IPS-18a (cell line): Measurements from ENCODE around the gene LILRA2.
"Not testable (repeated sequence)": the region's sequence is repeated elsewhere in the genome, so short reads cannot be mapped to it uniquely, and the experiment has no call there.

ENCODE experiments used
- H3K27ac ChIP-seq: one replicate; pipeline ENCODE4 v1.5.1; 2013; ENCODE audit warnings: low read length
- H3K27me3 ChIP-seq: one replicate; pipeline ENCODE4 v1.6.1; 2013; ENCODE audit warnings: mild to moderate bottlenecking, low read length; ENCODE audit not compliant: control insufficient read depth, insufficient read depth
- H3K36me3 ChIP-seq: one replicate; pipeline ENCODE4 v1.6.1; 2013; ENCODE audit warnings: low read depth, low read length; ENCODE audit not compliant: control insufficient read depth
- H3K4me1 ChIP-seq: one replicate; pipeline ENCODE4 v1.6.1; 2013; ENCODE audit warnings: low read depth, low read length; ENCODE audit not compliant: control insufficient read depth
- H3K4me3 ChIP-seq: one replicate; pipeline ENCODE4 v1.5.1; 2013; ENCODE audit warnings: low read length
- H3K9ac ChIP-seq: one replicate; pipeline ENCODE4 v1.6.1; 2013; ENCODE audit warnings: mild to moderate bottlenecking, low read length, moderate library complexity
- H3K9me3 ChIP-seq: one replicate; pipeline ENCODE4 v1.6.1; 2013; ENCODE audit warnings: low read depth, low read length; ENCODE audit not compliant: control insufficient read depth

Gene LILRA2

DNA sequence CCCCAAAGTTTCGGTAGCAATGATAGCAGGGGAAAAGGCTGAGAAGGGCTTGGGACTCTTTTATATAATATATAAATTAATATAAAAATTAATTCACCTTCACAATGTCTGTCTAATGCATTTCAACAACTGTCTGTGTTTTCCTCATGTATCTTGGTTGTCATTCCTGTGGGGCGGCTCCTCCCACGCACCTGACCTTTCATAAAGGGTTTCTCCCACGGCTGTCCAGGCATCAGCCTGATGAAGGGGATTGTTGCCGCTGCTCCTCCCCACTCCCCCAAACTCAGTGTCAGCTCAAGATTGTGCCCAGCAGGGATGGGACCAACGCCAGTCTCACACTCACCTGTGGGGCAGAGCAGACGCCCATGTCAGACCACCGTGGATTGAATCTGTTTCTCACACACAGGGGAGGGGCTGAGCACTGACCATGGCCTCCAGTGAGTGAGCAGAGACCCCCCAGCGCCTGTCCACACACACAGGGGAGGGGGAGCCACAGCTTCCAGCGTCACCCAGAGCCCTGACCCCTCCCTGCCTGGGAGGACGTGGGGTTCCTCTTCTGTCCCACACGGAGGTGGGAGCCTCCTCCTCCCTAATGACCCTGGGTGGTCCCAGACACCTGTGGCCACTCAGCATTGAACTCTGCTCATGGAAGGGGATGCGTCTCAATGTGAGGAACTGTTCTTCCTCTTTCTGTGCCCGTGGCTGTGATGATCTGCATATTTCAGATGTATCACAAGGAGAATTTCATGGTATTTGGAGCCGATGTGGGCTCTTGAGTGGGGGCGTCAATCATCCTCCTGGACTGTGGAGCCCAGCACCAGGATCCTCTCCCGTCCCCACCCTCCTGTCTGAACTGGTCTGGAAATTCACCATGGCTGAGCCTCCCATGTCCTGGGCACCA lies 1.6 kb upstream of the LILRA2 start:
- H3K27ac ChIP-seq, H3K4me3 ChIP-seq, H3K27me3 ChIP-seq, H3K9ac ChIP-seq, H3K4me1 ChIP-seq, H3K36me3 ChIP-seq: not testable (repeated sequence)
- peaks cover 44% of the 10 kb centered on the region for H3K9me3 ChIP-seq

DNA sequence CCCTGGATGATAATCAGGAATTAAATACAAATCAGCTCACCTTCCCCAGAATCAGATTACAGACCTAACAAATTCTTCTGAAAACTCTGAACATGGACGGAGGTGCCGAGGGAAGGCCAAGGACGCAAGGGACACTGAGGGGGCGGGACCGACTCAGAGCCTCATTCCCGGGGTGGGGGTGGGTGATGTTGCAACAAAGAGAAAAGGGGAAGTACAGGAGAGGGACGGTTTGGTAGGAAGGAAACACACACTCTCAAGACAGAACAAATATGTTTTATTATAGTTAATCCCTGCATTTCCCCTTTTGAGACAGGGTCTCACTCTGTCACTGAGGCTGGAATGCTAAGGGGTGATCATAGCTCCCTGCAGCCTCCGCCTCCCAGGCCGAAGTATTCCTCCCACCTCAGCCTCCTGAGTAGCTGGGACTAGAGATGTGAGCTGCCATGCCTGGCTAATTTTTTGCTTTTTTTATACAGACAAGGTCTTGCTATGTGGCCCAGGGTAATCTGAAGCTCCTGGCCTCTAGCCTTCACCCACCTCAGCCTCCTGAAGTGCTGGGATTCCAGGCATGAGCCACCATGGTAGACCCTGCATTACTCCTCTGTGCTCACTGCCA lies 786 bp upstream of the LILRA2 start:
- Histone ChIP-seq H3K27ac (no peak overlapping the region), H3K9ac (no peak overlapping the region), H3K4me3 (no peak overlapping the region), H3K27me3 (no peaks in the 10 kb centered on the region), H3K4me1 (no peaks in the 10 kb centered on the region), H3K9me3 (peaks cover 38% of the 10 kb centered on the region), H3K36me3 (no peaks in the 10 kb centered on the region)

DNA sequence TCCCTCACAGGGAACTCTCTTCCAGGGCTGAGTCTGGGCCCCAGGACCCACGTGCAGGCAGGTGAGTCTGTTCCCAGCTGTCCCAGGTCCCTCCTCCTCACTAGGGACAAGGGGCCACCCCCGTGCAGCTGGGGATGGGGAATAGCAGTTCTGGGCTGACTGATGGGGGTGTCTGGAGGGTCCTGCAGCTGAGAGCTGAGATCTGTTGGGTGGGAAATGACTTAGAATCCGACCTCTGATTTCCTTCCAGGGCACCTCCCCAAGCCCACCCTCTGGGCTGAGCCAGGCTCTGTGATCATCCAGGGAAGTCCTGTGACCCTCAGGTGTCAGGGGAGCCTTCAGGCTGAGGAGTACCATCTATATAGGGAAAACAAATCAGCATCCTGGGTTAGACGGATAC lies 461 bp downstream of the LILRA2 start:
- no peaks in the 10 kb centered on the region for H3K36me3 ChIP-seq
- H3K27me3 ChIP-seq, result no peaks in the 10 kb centered on the region
- H3K9me3 ChIP-seq, result peaks cover 25% of the 10 kb centered on the region
- no peak overlapping the region for H3K4me3 ChIP-seq
- H3K4me1 ChIP-seq, result no peaks in the 10 kb centered on the region
- H3K27ac ChIP-seq, result no peak overlapping the region
- no peak overlapping the region for H3K9ac ChIP-seq

DNA sequence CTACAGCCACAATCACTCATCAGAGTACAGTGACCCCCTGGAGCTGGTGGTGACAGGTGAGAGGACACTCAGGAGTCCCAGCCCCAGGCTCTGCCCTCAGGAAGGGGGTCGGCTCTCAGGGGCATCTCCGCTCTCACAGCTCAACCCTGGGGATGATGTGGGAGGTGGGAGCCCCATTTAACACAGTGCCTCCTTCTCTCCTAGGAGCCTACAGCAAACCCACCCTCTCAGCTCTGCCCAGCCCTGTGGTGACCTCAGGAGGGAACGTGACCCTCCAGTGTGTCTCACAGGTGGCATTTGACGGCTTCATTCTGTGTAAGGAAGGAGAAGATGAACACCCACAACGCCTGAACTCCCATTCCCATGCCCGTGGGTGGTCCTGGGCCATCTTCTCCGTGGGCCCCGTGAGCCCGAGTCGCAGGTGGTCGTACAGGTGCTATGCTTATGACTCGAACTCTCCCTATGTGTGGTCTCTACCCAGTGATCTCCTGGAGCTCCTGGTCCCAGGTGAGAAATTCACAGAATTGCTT lies 1.0 kb downstream of the LILRA2 start:
- Histone ChIP-seq H3K4me1 (no peaks in the 10 kb centered on the region), H3K27me3 (no peaks in the 10 kb centered on the region), H3K9ac (no peak overlapping the region), H3K36me3 (no peaks in the 10 kb centered on the region), H3K4me3 (no peak overlapping the region), H3K9me3 (peaks cover 20% of the 10 kb centered on the region), H3K27ac (no peak overlapping the region)

DNA sequence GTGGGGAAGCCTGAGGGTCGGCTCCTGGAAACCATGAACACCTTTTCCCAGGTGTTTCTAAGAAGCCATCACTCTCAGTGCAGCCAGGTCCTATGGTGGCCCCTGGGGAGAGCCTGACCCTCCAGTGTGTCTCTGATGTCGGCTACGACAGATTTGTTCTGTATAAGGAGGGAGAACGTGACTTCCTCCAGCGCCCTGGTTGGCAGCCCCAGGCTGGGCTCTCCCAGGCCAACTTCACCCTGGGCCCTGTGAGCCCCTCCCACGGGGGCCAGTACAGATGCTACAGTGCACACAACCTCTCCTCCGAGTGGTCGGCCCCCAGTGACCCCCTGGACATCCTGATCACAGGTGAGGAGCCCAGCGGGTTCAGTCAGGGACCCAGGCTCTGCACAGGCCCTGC lies 1.6 kb downstream of the LILRA2 start:
- H3K9me3 ChIP-seq, result peaks cover 14% of the 10 kb centered on the region
- H3K27ac ChIP-seq, H3K4me3 ChIP-seq, H3K27me3 ChIP-seq, H3K9ac ChIP-seq, H3K36me3 ChIP-seq, H3K4me1 ChIP-seq: not testable (repeated sequence)

DNA sequence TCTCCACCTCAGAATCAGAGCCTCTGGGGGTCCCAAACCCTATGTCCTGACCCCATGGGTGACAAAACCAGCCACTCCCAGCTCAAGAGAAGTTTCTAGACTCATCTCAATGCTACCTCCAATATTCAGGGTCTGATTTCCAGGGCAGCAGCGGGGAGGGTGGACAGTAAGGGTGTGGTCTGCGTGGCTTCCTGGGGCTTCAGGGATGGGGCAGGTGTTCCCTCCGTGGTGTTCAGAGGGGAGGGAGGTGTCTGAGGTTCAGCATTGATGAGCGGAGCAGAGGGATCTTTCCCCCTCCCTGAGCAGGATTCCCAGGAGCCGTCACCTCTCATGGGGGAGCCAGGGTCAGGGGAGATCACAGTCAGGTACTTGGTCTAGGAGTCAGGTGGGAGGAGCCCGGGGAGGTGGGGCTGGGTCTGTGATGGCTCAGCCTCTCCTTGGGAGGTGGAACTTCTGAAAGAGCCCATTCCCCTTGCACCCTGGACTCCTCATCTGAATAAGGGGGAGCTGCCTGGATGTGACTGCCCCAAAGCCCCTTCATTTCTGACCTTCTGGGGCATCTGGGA lies 2.9 kb downstream of the LILRA2 start:
- H3K27ac ChIP-seq, result no peak overlapping the region
- H3K9me3 ChIP-seq, result peaks cover 12% of the 10 kb centered on the region
- H3K4me3 ChIP-seq, result no peak overlapping the region
- H3K4me1 ChIP-seq, result no peaks in the 10 kb centered on the region
- no peaks in the 10 kb centered on the region for H3K36me3 ChIP-seq
- no peak overlapping the region for H3K9ac ChIP-seq
- no peaks in the 10 kb centered on the region for H3K27me3 ChIP-seq

DNA sequence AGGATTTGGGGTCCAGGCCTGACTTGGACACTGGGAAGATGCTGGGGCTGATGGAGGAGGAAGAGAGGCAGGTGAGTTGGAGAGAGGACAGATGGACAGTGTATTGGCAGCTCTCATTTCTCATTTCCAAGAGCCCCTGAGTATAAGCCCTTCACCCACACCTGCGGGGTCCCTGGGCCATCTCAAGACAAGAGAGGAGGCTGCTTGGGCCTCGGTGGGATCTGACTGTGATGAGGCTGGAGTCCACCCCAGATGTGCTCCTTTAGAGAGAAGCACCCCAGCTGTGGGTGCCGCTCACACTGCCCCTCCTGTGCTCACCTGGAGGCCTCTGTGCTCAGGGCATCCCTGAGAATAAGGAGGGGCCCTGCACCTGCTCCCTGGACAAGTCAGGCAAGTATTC lies 3.7 kb downstream of the LILRA2 start:
- Histone ChIP-seq H3K27ac (no peak overlapping the region), H3K9ac (no peak overlapping the region), H3K9me3 (peaks cover 12% of the 10 kb centered on the region), H3K4me1 (no peaks in the 10 kb centered on the region), H3K4me3 (no peak overlapping the region), H3K27me3 (no peaks in the 10 kb centered on the region), H3K36me3 (no peaks in the 10 kb centered on the region)

DNA sequence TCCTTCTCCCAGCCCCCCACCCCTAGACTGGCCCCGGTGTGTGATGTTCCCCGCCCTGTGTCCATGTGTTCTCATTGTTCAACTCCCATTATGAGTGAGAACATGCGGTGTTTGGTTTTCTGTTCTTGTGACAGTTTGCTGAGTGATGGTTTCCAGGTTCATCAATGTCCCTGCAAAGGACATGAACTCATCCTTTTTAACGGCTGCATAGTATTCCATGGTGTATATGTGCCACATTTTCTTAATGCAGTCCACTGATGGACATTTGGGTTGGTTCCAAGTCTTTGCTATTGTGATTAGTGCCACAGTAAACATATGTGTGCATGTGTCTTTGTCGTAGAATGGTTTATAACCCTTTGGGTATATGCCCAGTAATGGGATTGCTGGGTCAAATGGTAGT lies 4.7 kb downstream of the LILRA2 start:
- H3K36me3 ChIP-seq, H3K9ac ChIP-seq, H3K27me3 ChIP-seq, H3K4me1 ChIP-seq, H3K27ac ChIP-seq, H3K4me3 ChIP-seq: not testable (repeated sequence)
- H3K9me3 ChIP-seq, result peaks cover 15% of the 10 kb centered on the region

DNA sequence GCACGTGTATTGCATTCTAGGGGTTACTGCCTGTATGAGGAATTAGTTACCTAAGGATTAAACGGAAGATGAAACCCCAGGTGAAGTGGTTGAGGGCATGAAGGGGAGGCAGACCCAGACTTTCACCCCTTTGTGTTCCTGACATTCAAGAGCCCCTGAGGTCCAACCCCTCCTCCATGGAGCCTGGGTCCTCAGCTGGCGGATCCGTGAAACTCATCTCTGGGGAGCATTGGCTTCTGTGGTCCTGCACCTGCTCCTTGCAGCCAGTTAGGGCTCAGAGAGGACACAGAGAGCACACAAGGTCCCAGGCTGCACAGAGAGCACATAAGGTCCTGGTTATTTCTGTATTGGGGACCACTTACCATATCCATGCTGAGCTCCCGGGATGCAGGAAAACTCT lies 12.8 kb downstream of the LILRA2 start:
- Histone ChIP-seq H3K27ac (no peak overlapping the region), H3K9me3 (peaks cover 68% of the 10 kb centered on the region), H3K9ac (no peak overlapping the region), H3K4me1 (no peaks in the 10 kb centered on the region), H3K36me3 (no peaks in the 10 kb centered on the region), H3K4me3 (no peak overlapping the region), H3K27me3 (no peaks in the 10 kb centered on the region)

DNA sequence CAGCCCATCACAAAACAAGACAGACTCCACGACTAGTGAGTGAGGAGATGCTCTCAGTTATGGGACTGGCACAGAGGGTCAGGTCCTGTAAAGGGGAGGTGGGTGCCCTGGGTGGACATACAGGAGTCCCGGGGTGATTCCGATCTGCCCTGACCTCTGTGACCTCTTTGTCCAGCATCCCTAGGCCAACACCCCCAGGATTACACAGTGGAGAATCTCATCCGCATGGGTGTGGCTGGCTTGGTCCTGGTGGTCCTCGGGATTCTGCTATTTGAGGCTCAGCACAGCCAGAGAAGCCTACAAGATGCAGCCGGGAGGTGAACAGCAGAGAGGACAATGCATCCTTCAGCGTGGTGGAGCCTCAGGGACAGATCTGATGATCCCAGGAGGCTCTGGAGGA lies 13.4 kb downstream of the LILRA2 start:
- Histone ChIP-seq H3K27ac (no peak overlapping the region), H3K4me1 (no peaks in the 10 kb centered on the region), H3K36me3 (no peaks in the 10 kb centered on the region), H3K4me3 (no peak overlapping the region), H3K9ac (no peak overlapping the region), H3K27me3 (no peaks in the 10 kb centered on the region), H3K9me3 (peaks cover 74% of the 10 kb centered on the region)

DNA sequence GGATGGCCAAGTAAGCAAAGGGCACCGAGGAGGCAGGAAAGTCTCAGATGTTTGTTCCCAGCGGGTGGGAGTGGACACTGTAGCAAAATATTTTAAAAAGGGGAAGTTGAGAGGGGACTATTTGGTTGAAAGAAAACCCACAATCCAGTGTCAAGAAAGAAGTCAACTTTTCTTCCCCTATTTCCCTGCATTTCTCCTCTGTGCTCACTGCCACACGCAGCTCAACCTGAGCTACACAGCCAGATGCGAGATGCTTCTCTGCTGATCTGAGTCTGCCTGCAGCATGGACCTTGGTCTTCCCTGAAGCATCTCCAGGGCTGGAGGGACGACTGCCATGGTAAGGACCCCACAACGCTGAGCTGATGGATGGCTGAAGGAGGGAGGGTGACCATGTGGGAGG lies 19.9 kb downstream of the LILRA2 start, which contains the start of gene LILRA1:
Gene LILRA1 (plus strand): TSS at position 188 of the 400 bp plus-strand sequence. CDS start 613 bp downstream, outside the sequence.
- not testable (repeated sequence) for H3K4me1 ChIP-seq, H3K4me3 ChIP-seq, H3K9ac ChIP-seq, H3K27me3 ChIP-seq, H3K27ac ChIP-seq, H3K36me3 ChIP-seq
- peaks cover 59% of the 10 kb centered on the region for H3K9me3 ChIP-seq
